ENCODE measurements around the gene STARD3.
A peak's percentile ranks its signal among the peaks of the same experiment; 100 is the strongest.
"Not testable (repeated sequence)": the region's sequence is repeated elsewhere in the genome, so short reads cannot be mapped to it uniquely, and the experiment has no call there.

Gene STARD3

GRCh38 chr17:39636927-39637736 lies at the start of gene STARD3:
Gene STARD3, plus strand, starts transcription at chr17:39637144. Its CDS starts 16,388 bp downstream, at chr17:39653532.
- Histone ChIP-seq H3K9me3 (ENCODE audit: control insufficient read depth, insufficient read depth, low read length) (no peaks in the 10 kb centered on the region), H3K4me1 (ENCODE audit: control insufficient read depth, insufficient read depth, low read length) (peaks cover 5% of the 10 kb centered on the region), H3K36me3 (ENCODE audit: control insufficient read depth, insufficient read depth, low read length) (no peaks in the 10 kb centered on the region), H3K27me3 (ENCODE audit: control insufficient read depth, insufficient read depth, low read length) (no peaks in the 10 kb centered on the region), H3K4me3 (ENCODE audit: low read length) (peak within 1 kb of the TSS; percentile 71; the same call in 1 of the 2 replicates), H3K27ac (ENCODE audit: low read length) (no peak within 1 kb of the TSS)
- DNase-seq (ENCODE audit: low read depth, low spot score), result no peak
- WGBS (ENCODE audit: insufficient coverage, insufficient read length), result no CpG with 5 or more reads among the region's 69 CpGs

GRCh38 chr17:39590180-39590579 lies 46.8 kb upstream of the STARD3 start:
- not testable (repeated sequence) for H3K27ac ChIP-seq (ENCODE audit: low read length); H3K36me3 ChIP-seq (ENCODE audit: control insufficient read depth, insufficient read depth, low read length); H3K9me3 ChIP-seq (ENCODE audit: control insufficient read depth, insufficient read depth, low read length); H3K4me3 ChIP-seq (ENCODE audit: low read length); DNase-seq (ENCODE audit: low read depth, low spot score); H3K4me1 ChIP-seq (ENCODE audit: control insufficient read depth, insufficient read depth, low read length)
- H3K27me3 ChIP-seq (ENCODE audit: control insufficient read depth, insufficient read depth, low read length), result peaks cover 11% of the 10 kb centered on the region
- WGBS (ENCODE audit: insufficient coverage, insufficient read length), result no CpG with 5 or more reads among the region's 2 CpGs

GRCh38 chr17:39591958-39592954 lies 44.7 kb upstream of the STARD3 start:
- whole genome bisulfite sequencing (ENCODE audit: insufficient coverage, insufficient read length), result no CpG with 5 or more reads among the region's 22 CpGs
- Histone ChIP-seq H3K27ac (ENCODE audit: low read length) (no peak overlapping the region), H3K36me3 (ENCODE audit: control insufficient read depth, insufficient read depth, low read length) (no peaks in the 10 kb centered on the region), H3K4me3 (ENCODE audit: low read length) (no peak overlapping the region), H3K4me1 (ENCODE audit: control insufficient read depth, insufficient read depth, low read length) (peaks cover 5% of the 10 kb centered on the region), H3K27me3 (ENCODE audit: control insufficient read depth, insufficient read depth, low read length) (peaks cover 32% of the 10 kb centered on the region), H3K9me3 (ENCODE audit: control insufficient read depth, insufficient read depth, low read length) (no peaks in the 10 kb centered on the region)
- no peak for DNase-seq (ENCODE audit: low read depth, low spot score)

- no peaks in the 10 kb centered on the region for H3K9me3 ChIP-seq (ENCODE audit: control insufficient read depth, insufficient read depth, low read length)
- WGBS (ENCODE audit: insufficient coverage, insufficient read length), result no CpG with 5 or more reads among the region's 2 CpGs
- H3K27me3 ChIP-seq (ENCODE audit: control insufficient read depth, insufficient read depth, low read length), result peaks cover 43% of the 10 kb centered on the region
- no peak overlapping the region for H3K27ac ChIP-seq (ENCODE audit: low read length)
- no peak overlapping the region for H3K4me3 ChIP-seq (ENCODE audit: low read length)
- H3K4me1 ChIP-seq (ENCODE audit: control insufficient read depth, insufficient read depth, low read length), result peaks cover 5% of the 10 kb centered on the region
- H3K36me3 ChIP-seq (ENCODE audit: control insufficient read depth, insufficient read depth, low read length), result no peaks in the 10 kb centered on the region
- no peak for DNase-seq (ENCODE audit: low read depth, low spot score)
Observed at GRCh38 chr17:39593371-39593770, 43.6 kb upstream of the STARD3 start.

- peaks cover 6% of the 10 kb centered on the region for H3K4me1 ChIP-seq (ENCODE audit: control insufficient read depth, insufficient read depth, low read length)
- DNase-seq (ENCODE audit: low read depth, low spot score), result no peak
- H3K27me3 ChIP-seq (ENCODE audit: control insufficient read depth, insufficient read depth, low read length), result peaks cover 61% of the 10 kb centered on the region
- H3K4me3 ChIP-seq (ENCODE audit: low read length), result no peak overlapping the region
- no CpG with 5 or more reads among the region's 4 CpGs for WGBS (ENCODE audit: insufficient coverage, insufficient read length)
- no peak overlapping the region for H3K27ac ChIP-seq (ENCODE audit: low read length)
- H3K9me3 ChIP-seq (ENCODE audit: control insufficient read depth, insufficient read depth, low read length), result no peaks in the 10 kb centered on the region
- H3K36me3 ChIP-seq (ENCODE audit: control insufficient read depth, insufficient read depth, low read length), result no peaks in the 10 kb centered on the region
Observed at GRCh38 chr17:39595294-39595693, 41.6 kb upstream of the STARD3 start.

- DNase-seq (ENCODE audit: low read depth, low spot score), result no peak
- Histone ChIP-seq H3K4me3 (ENCODE audit: low read length) (no peak overlapping the region), H3K4me1 (ENCODE audit: control insufficient read depth, insufficient read depth, low read length) (peaks cover 6% of the 10 kb centered on the region), H3K36me3 (ENCODE audit: control insufficient read depth, insufficient read depth, low read length) (no peaks in the 10 kb centered on the region), H3K27ac (ENCODE audit: low read length) (no peak overlapping the region), H3K9me3 (ENCODE audit: control insufficient read depth, insufficient read depth, low read length) (no peaks in the 10 kb centered on the region), H3K27me3 (ENCODE audit: control insufficient read depth, insufficient read depth, low read length) (peaks cover 68% of the 10 kb centered on the region)
- no CpG with 5 or more reads among the region's 11 CpGs for WGBS (ENCODE audit: insufficient coverage, insufficient read length)
Observed at GRCh38 chr17:39595928-39596510, 40.9 kb upstream of the STARD3 start.

GRCh38 chr17:39596543-39597267 lies 40.2 kb upstream of the STARD3 start:
- peaks cover 5% of the 10 kb centered on the region for H3K4me1 ChIP-seq (ENCODE audit: control insufficient read depth, insufficient read depth, low read length)
- no CpG with 5 or more reads among the region's 47 CpGs for WGBS (ENCODE audit: insufficient coverage, insufficient read length)

GRCh38 chr17:39597372-39598046 lies 39.4 kb upstream of the STARD3 start:
- H3K4me1 ChIP-seq (ENCODE audit: control insufficient read depth, insufficient read depth, low read length), result peaks cover 3% of the 10 kb centered on the region
- H3K4me3 ChIP-seq (ENCODE audit: low read length), result no peak overlapping the region
- H3K27ac ChIP-seq (ENCODE audit: low read length), result no peak overlapping the region
- H3K36me3 ChIP-seq (ENCODE audit: control insufficient read depth, insufficient read depth, low read length), result no peaks in the 10 kb centered on the region
- H3K9me3 ChIP-seq (ENCODE audit: control insufficient read depth, insufficient read depth, low read length), result no peaks in the 10 kb centered on the region
- peaks cover 83% of the 10 kb centered on the region for H3K27me3 ChIP-seq (ENCODE audit: control insufficient read depth, insufficient read depth, low read length)
- no CpG with 5 or more reads among the region's 22 CpGs for WGBS (ENCODE audit: insufficient coverage, insufficient read length)
- no peak for DNase-seq (ENCODE audit: low read depth, low spot score)

More at GRCh38 chr17:39596543-39597267, 40.2 kb upstream of the STARD3 start:
- Histone ChIP-seq H3K27ac (ENCODE audit: low read length) (no peak overlapping the region), H3K27me3 (ENCODE audit: control insufficient read depth, insufficient read depth, low read length) (peaks cover 75% of the 10 kb centered on the region), H3K4me3 (ENCODE audit: low read length) (no peak overlapping the region), H3K36me3 (ENCODE audit: control insufficient read depth, insufficient read depth, low read length) (no peaks in the 10 kb centered on the region), H3K9me3 (ENCODE audit: control insufficient read depth, insufficient read depth, low read length) (no peaks in the 10 kb centered on the region)
- DNase-seq (ENCODE audit: low read depth, low spot score), result no peak

GRCh38 chr17:39598047-39598481 lies 38.9 kb upstream of the STARD3 start:
- DNase-seq (ENCODE audit: low read depth, low spot score), result no peak
- H3K27ac ChIP-seq (ENCODE audit: low read length), result no peak overlapping the region
- WGBS (ENCODE audit: insufficient coverage, insufficient read length), result no CpG with 5 or more reads among the region's 13 CpGs
- peaks cover 3% of the 10 kb centered on the region for H3K4me1 ChIP-seq (ENCODE audit: control insufficient read depth, insufficient read depth, low read length)
- peaks cover 89% of the 10 kb centered on the region for H3K27me3 ChIP-seq (ENCODE audit: control insufficient read depth, insufficient read depth, low read length)
- H3K4me3 ChIP-seq (ENCODE audit: low read length), result no peak overlapping the region
- no peaks in the 10 kb centered on the region for H3K9me3 ChIP-seq (ENCODE audit: control insufficient read depth, insufficient read depth, low read length)
- no peaks in the 10 kb centered on the region for H3K36me3 ChIP-seq (ENCODE audit: control insufficient read depth, insufficient read depth, low read length)
